WTC11 (cell line): ENCODE data around the gene DSTN.

ENCODE experiments used
- CREB1 ChIP-seq: sonication (generic); formaldehyde crosslinking; IDR thresholded peaks from 2 replicates; pipeline ENCODE4 v1.8.0; 2023; ENCODE audit warnings: mild to moderate bottlenecking, missing genetic modification reagents
- CTCF ChIP-seq: fragments of 200-600 bp; IDR thresholded peaks from 2 replicates; pipeline ENCODE4 v1.8.0; 2022; ENCODE audit warnings: antibody characterized with exemption
- E2F1 ChIP-seq: sonication (generic); formaldehyde crosslinking; IDR thresholded peaks from 2 replicates; pipeline ENCODE4 v1.8.0; 2022; ENCODE audit warnings: mild to moderate bottlenecking, missing genetic modification reagents
- ESRRA ChIP-seq: sonication (generic); formaldehyde crosslinking; IDR thresholded peaks from 2 replicates; pipeline ENCODE4 v1.8.1; 2022; ENCODE audit warnings: mild to moderate bottlenecking, missing genetic modification reagents, borderline replicate concordance
- GABPB1 ChIP-seq: sonication (generic); formaldehyde crosslinking; IDR thresholded peaks from 2 replicates; pipeline ENCODE4 v1.8.1; 2023; ENCODE audit warnings: mild to moderate bottlenecking, missing genetic modification reagents
- GTF2I ChIP-seq: fragments of 250-450 bp; sonication (Bioruptor Pico); conservative IDR thresholded peaks from 2 replicates; pipeline ENCODE4 v1.4.0; 2021; ENCODE audit warnings: mild to moderate bottlenecking
- IRF1 ChIP-seq: sonication (generic); formaldehyde crosslinking; IDR thresholded peaks from 2 replicates; pipeline ENCODE4 v1.8.0; 2023; ENCODE audit warnings: missing genetic modification reagents
- PREB ChIP-seq: sonication (generic); formaldehyde crosslinking; IDR thresholded peaks from 2 replicates; pipeline ENCODE4 v1.8.1; 2022; ENCODE audit warnings: mild to moderate bottlenecking, missing genetic modification reagents, moderate library complexity, borderline replicate concordance
- SMAD3 ChIP-seq: sonication (generic); formaldehyde crosslinking; IDR thresholded peaks from 2 replicates; pipeline ENCODE4 v1.8.0; 2022; ENCODE audit warnings: missing genetic modification reagents, mild to moderate bottlenecking, borderline replicate concordance
- TCF7 ChIP-seq: sonication (generic); formaldehyde crosslinking; IDR thresholded peaks from 2 replicates; pipeline ENCODE4 v1.8.0; 2022; ENCODE audit warnings: mild to moderate bottlenecking, low read depth, missing genetic modification reagents, moderate library complexity
- USF2 ChIP-seq: sonication (generic); formaldehyde crosslinking; IDR thresholded peaks from 2 replicates; pipeline ENCODE4 v1.8.1; 2023; ENCODE audit warnings: mild to moderate bottlenecking, missing genetic modification reagents, moderate library complexity
- ZNF232 ChIP-seq: sonication (generic); formaldehyde crosslinking; IDR thresholded peaks from 2 replicates; pipeline ENCODE4 v1.8.0; 2022; ENCODE audit warnings: mild to moderate bottlenecking, missing genetic modification reagents
- ZSCAN18 ChIP-seq: fragments of 250-450 bp; sonication (Bioruptor Pico); IDR thresholded peaks from 2 replicates; pipeline ENCODE4 v2.1.2; 2022; ENCODE audit warnings: mild to moderate bottlenecking, moderate library complexity

GRCh38 chr20:17612992-17613327, 43.1 kb downstream of the DSTN start:
- TF ChIP-seq CTCF: no peak
- TF ChIP-seq ESRRA (CRISPR knock-in tag): no peak
- no peak for TF ChIP-seq TCF7
- no peak for TF ChIP-seq IRF1 (CRISPR knock-in tag)
- TF ChIP-seq GABPB1 (CRISPR knock-in tag): no peak
- TF ChIP-seq SMAD3: no peak
- TF ChIP-seq ZSCAN18 (CRISPR knock-in tag): no peak
- TF ChIP-seq E2F1 (CRISPR knock-in tag): no peak
- no peak for TF ChIP-seq CREB1 (CRISPR knock-in tag)
- TF ChIP-seq USF2: no peak
- no peak for TF ChIP-seq GTF2I
- no peak for TF ChIP-seq PREB (CRISPR knock-in tag)
- no peak for TF ChIP-seq ZNF232 (CRISPR knock-in tag)
